ENCODE results near the gene PIP5KL1. TPM values are rescaled to one million over a fixed set of nuclear protein-coding genes. Genes with fewer than 3 reads are reported as not detected.

The PIP5KL1 gene
- total and polyA plus RNA-seq, 2 experiments from 2014 or later = 13.4 to 19.5 TPM

DNA sequence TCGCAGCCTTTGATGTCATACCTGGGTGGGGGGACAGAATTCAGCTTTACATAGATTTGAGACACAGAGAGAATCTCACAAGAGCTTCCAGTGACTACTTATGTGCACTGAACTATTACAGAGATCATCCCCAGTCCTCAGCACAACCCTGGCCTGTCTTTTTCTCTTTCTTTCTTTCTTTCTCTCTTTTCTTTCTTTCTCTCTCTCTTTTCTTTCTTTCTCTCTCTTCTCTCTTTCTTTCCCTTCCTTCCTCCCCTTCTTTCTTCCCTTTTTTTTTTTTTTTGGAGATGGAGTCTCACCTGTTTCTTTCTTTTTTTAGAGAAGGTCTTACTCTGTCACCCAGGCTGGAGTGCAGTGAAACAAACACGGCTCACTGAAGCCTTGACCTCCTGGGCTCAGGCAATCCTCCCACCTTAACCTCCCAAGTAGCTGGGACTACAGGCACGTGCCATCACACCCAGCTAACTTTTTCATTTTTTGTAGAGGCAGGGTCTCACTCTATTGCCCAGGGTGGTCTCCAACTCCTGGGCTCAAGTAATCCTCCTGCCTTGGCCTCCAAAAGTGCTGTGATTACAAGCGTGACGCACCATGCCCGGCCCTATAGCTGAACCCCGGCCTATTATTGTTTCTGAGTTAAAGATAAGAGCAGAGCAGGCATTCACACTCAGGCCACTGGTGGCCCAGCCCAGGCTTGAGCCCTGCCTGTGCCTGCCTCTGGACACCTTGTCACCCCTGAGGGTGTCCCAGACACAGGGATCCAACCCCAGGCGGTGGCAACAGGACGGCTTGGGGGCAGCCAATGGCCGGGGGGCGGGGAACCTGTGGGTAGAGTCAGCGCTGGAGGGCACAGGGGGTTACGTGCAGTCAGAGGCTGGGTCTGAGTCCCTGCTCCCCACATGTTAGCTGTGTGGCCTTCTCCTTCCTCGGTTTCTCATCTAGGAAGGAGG is 4.3 kb downstream of the PIP5KL1 start (continued):
- TF ChIP-seq, protein P1, sequence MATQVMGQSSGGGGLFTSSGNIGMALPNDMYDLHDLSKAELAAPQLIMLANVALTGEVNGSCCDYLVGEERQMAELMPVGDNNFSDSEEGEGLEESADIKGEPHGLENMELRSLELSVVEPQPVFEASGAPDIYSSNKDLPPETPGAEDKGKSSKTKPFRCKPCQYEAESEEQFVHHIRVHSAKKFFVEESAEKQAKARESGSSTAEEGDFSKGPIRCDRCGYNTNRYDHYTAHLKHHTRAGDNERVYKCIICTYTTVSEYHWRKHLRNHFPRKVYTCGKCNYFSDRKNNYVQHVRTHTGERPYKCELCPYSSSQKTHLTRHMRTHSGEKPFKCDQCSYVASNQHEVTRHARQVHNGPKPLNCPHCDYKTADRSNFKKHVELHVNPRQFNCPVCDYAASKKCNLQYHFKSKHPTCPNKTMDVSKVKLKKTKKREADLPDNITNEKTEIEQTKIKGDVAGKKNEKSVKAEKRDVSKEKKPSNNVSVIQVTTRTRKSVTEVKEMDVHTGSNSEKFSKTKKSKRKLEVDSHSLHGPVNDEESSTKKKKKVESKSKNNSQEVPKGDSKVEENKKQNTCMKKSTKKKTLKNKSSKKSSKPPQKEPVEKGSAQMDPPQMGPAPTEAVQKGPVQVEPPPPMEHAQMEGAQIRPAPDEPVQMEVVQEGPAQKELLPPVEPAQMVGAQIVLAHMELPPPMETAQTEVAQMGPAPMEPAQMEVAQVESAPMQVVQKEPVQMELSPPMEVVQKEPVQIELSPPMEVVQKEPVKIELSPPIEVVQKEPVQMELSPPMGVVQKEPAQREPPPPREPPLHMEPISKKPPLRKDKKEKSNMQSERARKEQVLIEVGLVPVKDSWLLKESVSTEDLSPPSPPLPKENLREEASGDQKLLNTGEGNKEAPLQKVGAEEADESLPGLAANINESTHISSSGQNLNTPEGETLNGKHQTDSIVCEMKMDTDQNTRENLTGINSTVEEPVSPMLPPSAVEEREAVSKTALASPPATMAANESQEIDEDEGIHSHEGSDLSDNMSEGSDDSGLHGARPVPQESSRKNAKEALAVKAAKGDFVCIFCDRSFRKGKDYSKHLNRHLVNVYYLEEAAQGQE (IDR thresholded peaks at IDR 0.05; ENCODE audit: unreplicated experiment) = no peak
- TF ChIP-seq STAT1 (IDR thresholded peaks at IDR 0.05; ENCODE audit: unreplicated experiment) (no peak), EZH2 (IDR thresholded peaks at IDR 0.05; ENCODE audit: low read depth, unreplicated experiment) (no peak)

DNA sequence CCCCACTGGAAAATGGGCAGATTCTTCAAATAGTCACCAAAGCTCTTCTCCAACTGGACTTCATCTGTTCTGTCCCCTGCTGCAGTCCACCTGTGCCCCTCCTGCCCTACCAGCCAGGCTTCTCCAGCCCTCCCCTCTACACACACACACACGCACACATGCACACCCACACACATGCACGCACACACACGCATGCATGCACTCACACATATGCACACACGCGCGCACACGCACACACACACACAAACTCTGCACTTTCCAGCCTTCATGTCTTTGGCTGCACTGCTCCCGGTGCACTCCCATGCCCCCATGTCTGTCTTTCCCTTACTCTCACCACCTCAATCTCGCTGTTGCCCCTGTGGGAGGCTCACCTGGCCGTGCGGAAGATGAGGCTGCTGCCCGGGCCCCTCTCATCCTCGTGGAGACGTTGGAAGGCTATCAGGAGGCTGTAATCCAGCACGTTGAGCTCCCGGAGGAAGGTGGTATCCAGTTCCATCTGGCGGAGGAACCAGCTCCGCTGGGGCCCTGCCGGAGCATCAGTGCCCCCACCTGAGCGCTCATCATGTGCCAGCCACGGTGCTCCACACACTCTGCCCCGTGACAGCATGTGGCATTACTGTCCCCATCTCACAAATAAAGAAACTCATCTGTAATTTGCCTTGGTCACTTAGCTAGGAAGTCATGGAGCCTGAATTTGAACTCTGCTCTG is 5.7 kb downstream of the PIP5KL1 start:
- Histone ChIP-seq H3K4me2 (no peak overlapping the region), H3K27ac (ENCODE audit: low read depth) (no peak overlapping the region), H3K79me2 (replicated peaks; ENCODE audit: insufficient read depth) (no peaks in the 10 kb centered on the region), H3K36me3 (ENCODE audit: insufficient read depth) (no peaks in the 10 kb centered on the region), H4K20me1 (replicated peaks; ENCODE audit: insufficient read depth) (peaks cover 17% of the 10 kb centered on the region; the same call in 1 of the 2 replicates), H3K9me2 (ENCODE audit: insufficient read depth) (no peaks in the 10 kb centered on the region), H3K27me3 (ENCODE audit: insufficient read depth) (peaks cover 11% of the 10 kb centered on the region), H3K4me1 (ENCODE audit: insufficient read depth) (peaks cover 11% of the 10 kb centered on the region), H3K4me3 (no peak overlapping the region), H2AFZ (no peak overlapping the region), H3F3A (replicated peaks; ENCODE audit: low read depth) (peaks cover 5% of the 10 kb centered on the region)
- ATAC-seq = no peak
- Mint-ChIP-seq H3K4me3 (no peak overlapping the region), H3K4me1 (peaks cover 16% of the 10 kb centered on the region), H3K27me3 (ENCODE audit: insufficient read depth, low read depth, poor library complexity) (peaks cover 25% of the 10 kb centered on the region), H3K36me3 (ENCODE audit: low read depth) (peaks cover 13% of the 10 kb centered on the region), H3K9me3 (no peaks in the 10 kb centered on the region), H3K27ac (no peak overlapping the region; the same call in 1 of the 2 replicates)
- DNase-seq (ENCODE audit: low spot score) = no peak
- TF ChIP-seq EZH2 (IDR thresholded peaks at IDR 0.05; ENCODE audit: low read depth, unreplicated experiment) (no peak), POLR2AphosphoS5 (IDR thresholded peaks at IDR 0.05; ENCODE audit: low read depth) (no peak), STAT1 (IDR thresholded peaks at IDR 0.05; ENCODE audit: unreplicated experiment) (no peak), EZH2phosphoT487 (IDR thresholded peaks at IDR 0.05; ENCODE audit: unreplicated experiment) (no peak), JUNB (IDR thresholded peaks at IDR 0.05; ENCODE audit: unreplicated experiment) (no peak), NANOG (IDR thresholded peaks at IDR 0.05; ENCODE audit: borderline replicate concordance) (no peak), ZNF114 (CRISPR knock-in tag; IDR thresholded peaks at IDR 0.05) (no peak), CREB1 (CRISPR knock-in tag; IDR thresholded peaks at IDR 0.05; ENCODE audit: low read depth) (no peak)
- TF ChIP-seq, protein P2, sequence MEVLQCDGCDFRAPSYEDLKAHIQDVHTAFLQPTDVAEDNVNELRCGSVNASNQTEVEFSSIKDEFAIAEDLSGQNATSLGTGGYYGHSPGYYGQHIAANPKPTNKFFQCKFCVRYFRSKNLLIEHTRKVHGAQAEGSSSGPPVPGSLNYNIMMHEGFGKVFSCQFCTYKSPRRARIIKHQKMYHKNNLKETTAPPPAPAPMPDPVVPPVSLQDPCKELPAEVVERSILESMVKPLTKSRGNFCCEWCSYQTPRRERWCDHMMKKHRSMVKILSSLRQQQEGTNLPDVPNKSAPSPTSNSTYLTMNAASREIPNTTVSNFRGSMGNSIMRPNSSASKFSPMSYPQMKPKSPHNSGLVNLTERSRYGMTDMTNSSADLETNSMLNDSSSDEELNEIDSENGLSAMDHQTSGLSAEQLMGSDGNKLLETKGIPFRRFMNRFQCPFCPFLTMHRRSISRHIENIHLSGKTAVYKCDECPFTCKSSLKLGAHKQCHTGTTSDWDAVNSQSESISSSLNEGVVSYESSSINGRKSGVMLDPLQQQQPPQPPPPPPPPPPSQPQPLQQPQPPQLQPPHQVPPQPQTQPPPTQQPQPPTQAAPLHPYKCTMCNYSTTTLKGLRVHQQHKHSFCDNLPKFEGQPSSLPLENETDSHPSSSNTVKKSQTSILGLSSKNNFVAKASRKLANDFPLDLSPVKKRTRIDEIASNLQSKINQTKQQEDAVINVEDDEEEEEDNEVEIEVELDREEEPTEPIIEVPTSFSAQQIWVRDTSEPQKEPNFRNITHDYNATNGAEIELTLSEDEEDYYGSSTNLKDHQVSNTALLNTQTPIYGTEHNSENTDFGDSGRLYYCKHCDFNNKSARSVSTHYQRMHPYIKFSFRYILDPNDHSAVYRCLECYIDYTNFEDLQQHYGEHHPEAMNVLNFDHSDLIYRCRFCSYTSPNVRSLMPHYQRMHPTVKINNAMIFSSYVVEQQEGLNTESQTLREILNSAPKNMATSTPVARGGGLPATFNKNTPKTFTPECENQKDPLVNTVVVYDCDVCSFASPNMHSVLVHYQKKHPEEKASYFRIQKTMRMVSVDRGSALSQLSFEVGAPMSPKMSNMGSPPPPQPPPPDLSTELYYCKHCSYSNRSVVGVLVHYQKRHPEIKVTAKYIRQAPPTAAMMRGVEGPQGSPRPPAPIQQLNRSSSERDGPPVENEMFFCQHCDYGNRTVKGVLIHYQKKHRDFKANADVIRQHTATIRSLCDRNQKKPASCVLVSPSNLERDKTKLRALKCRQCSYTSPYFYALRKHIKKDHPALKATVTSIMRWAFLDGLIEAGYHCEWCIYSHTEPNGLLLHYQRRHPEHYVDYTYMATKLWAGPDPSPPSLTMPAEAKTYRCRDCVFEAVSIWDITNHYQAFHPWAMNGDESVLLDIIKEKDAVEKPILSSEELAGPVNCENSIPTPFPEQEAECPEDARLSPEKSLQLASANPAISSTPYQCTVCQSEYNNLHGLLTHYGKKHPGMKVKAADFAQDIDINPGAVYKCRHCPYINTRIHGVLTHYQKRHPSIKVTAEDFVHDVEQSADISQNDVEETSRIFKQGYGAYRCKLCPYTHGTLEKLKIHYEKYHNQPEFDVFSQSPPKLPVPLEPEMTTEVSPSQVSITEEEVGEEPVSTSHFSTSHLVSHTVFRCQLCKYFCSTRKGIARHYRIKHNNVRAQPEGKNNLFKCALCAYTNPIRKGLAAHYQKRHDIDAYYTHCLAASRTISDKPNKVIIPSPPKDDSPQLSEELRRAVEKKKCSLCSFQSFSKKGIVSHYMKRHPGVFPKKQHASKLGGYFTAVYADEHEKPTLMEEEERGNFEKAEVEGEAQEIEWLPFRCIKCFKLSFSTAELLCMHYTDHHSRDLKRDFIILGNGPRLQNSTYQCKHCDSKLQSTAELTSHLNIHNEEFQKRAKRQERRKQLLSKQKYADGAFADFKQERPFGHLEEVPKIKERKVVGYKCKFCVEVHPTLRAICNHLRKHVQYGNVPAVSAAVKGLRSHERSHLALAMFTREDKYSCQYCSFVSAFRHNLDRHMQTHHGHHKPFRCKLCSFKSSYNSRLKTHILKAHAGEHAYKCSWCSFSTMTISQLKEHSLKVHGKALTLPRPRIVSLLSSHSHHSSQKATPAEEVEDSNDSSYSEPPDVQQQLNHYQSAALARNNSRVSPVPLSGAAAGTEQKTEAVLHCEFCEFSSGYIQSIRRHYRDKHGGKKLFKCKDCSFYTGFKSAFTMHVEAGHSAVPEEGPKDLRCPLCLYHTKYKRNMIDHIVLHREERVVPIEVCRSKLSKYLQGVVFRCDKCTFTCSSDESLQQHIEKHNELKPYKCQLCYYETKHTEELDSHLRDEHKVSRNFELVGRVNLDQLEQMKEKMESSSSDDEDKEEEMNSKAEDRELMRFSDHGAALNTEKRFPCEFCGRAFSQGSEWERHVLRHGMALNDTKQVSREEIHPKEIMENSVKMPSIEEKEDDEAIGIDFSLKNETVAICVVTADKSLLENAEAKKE (CRISPR knock-in tag; IDR thresholded peaks at IDR 0.05) = no peak
- TF ChIP-seq, protein P3, sequence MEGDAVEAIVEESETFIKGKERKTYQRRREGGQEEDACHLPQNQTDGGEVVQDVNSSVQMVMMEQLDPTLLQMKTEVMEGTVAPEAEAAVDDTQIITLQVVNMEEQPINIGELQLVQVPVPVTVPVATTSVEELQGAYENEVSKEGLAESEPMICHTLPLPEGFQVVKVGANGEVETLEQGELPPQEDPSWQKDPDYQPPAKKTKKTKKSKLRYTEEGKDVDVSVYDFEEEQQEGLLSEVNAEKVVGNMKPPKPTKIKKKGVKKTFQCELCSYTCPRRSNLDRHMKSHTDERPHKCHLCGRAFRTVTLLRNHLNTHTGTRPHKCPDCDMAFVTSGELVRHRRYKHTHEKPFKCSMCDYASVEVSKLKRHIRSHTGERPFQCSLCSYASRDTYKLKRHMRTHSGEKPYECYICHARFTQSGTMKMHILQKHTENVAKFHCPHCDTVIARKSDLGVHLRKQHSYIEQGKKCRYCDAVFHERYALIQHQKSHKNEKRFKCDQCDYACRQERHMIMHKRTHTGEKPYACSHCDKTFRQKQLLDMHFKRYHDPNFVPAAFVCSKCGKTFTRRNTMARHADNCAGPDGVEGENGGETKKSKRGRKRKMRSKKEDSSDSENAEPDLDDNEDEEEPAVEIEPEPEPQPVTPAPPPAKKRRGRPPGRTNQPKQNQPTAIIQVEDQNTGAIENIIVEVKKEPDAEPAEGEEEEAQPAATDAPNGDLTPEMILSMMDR (conservative IDR thresholded peaks at IDR 0.05; ENCODE audit: low read depth in 2 of 2) = no peak
